HEK293 (cell line): ENCODE data around the gene GBX1.

Experiments
- CTCF ChIP-seq: fragments of 450-650 bp; formaldehyde crosslinking; IDR thresholded peaks from 2 replicates; pipeline ENCODE4 v1.5.1; 2016; ENCODE audit warnings: missing biosample characterization, missing genetic modification characterization
- SETDB1 ChIP-seq: IDR thresholded peaks from one replicate; pipeline ENCODE4 v1.6.1; 2017; ENCODE audit warnings: mild to moderate bottlenecking, low read length, moderate library complexity, mixed read lengths; ENCODE audit not compliant: insufficient read length
- TCF7L2 ChIP-seq: IDR thresholded peaks from 2 replicates; pipeline ENCODE4 v1.6.1; 2011; ENCODE audit warnings: low read depth, mild to moderate bottlenecking, inconsistent platforms, low read length, moderate library complexity, borderline replicate concordance
- YY1 ChIP-seq: fragments of 450-650 bp; formaldehyde crosslinking; IDR thresholded peaks from 2 replicates; pipeline ENCODE4 v1.5.1; 2018; ENCODE audit warnings: missing biosample characterization, missing genetic modification characterization
- ZEB2 ChIP-seq: fragments of 450-650 bp; formaldehyde crosslinking; IDR thresholded peaks from 2 replicates; pipeline ENCODE4 v1.5.1; 2016; ENCODE audit warnings: missing biosample characterization, missing genetic modification characterization

GRCh38 chr7:151117565-151117964, 49.9 kb downstream of the GBX1 start:
- no peak for TF ChIP-seq ZEB2 (tag by site-specific recombination)
- no peak for TF ChIP-seq TCF7L2
- no peak for TF ChIP-seq CTCF (tag by site-specific recombination)
- TF ChIP-seq SETDB1 = no peak
- no peak for TF ChIP-seq YY1
